GM18909 (cell line): ENCODE data around the gene WNT5A.

Experiments
- ATAC-seq: cut with Tn5 transposase; IDR thresholded peaks from one replicate; pipeline ENCODE4 v1.9.1; 2021; ENCODE audit warnings: mild to moderate bottlenecking; ENCODE audit not compliant: unreplicated experiment, poor library complexity

WNT5A gene

DNA sequence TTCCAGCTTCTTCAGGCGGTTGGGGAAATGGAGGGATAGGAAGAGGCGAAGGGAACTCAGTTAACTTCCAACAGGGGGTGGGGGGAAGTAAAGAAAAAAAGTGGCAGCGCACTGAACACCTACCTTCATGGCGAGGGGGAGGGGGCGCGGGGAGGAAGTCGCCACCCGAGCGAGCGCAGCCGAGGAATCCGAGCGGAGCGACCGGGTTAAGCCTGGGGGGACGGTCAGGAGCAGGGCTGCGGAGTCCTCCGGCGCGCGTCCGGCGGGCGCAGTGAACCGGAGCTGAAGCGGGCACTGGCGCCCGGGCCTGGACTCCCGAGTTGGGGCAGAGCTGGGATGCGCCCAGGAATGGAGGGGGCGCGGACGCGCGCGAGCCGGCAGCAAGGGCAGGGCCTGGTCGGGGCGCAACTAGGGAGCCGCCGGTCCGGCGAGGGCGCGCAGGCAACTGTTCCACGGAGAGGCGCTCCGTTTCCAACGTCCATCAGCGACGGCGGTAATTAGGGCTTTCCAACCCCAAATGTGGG is at the start of gene WNT5A:
TSS of gene WNT5A (minus strand) at position 450 of the 524 bp plus-strand sequence. CDS start at position 129, 321 bp downstream.
- ATAC-seq = no peak

DNA sequence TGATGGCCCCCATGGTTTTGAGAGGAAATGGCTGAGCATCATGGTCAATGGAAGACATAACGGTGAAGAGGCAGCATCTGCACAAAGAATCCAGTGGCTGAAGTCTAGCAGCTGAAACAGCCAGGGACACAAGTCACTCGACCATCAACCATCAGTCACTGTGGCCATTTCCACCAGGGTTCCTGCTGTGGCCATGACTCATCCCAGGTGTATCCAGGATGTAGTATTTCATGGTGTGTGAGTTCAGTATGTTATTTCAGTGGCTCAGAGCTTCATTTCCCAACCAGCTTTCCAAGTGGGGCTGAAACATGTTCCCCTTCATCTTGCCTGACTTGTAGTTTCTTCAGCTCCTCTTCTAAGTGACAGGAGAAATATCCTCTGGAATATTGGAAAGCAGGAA is 47.8 kb upstream of the WNT5A start:
- ATAC-seq = no peak

DNA sequence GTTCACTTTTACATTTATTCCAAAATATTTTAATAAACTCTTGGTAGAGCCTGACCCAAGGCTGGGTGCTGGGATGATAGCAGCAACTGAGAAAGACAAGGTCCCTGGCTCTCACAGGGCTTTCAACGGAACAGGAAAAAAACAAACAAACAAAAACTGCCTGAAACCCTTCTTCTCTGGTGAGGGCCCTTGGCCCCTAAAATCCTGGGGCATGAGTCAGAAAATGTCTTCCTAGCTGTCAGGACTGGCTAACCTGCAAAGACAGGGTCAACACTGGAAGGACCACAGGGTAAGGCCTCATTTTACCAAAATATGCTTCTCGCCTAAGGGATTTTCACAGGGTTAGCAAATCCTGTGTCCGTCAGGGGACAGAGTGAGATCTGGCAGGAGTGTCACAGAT is 45.7 kb upstream of the WNT5A start:
- ATAC-seq = no peak

DNA sequence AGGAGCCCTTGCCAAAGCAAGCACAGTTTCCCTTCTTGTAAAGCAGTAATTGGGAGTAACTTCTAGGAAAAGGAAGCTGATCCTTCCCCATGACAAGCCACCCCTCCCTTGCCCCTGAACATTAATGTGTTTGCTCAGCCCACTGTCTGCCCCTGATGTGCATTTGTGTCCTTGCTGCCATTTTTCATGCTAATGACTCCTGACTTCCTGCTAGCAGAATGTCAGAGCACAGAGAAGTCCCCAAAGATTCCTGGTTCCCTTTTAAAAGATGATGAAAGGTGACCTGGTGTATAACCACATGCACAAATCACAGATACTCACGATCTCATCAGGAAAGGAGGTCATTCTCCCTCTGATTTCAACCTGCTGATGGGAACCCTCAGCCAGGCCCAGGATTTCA is 44.2 kb upstream of the WNT5A start:
- no peak for ATAC-seq

DNA sequence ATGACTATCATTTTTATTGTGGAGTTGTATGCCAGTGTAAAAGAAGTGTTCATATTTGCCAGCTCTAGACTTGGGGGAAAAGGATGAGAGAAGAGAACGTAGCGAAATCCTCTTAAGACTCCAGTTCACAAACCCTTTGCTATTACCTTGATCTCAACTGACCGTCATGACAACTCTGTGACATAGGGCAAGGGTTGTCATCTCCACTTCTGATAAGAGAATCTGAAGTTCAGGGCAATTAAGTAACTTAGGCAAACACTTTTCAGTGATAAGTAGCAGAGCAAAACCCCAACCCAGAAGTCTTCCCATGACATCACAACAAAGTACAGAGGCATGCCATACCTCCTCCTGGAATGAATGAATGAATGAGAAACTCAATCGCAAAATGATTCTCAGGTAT is 40.3 kb upstream of the WNT5A start:
- no peak for ATAC-seq

DNA sequence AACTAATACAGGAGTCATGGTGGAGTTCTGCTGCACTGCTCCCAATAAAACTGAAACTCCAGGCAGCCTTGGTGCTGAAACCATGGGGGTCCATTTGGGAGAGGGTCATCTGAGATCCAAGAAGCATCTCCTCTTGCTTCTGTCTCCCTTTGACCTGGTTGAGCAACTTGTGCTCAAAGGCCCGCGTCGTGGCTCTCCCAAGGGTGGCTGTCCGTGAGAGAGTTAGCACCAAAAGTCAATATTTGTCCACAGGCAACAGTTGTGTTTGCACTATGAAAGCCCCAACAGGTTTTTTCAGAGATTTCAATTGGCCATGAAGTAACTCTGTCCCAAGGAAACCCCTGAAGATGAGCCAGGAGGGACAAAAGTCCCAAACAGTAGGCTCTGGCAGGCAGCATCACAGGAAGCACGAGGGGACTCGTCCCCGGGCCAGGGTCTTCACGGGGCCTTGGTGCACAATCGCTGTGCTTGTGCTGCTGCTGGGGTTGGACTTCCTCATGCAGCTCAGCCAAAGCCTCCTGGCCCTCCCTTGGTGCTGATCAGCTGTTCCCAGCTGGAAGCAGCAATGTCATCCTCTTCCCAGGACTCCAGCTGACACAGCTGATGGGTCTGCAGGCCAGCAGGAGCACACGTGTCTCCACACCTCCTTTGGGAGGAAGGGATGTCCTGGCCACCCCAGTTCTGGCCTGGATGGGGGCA is 39.4 kb upstream of the WNT5A start:
- no peak for ATAC-seq

DNA sequence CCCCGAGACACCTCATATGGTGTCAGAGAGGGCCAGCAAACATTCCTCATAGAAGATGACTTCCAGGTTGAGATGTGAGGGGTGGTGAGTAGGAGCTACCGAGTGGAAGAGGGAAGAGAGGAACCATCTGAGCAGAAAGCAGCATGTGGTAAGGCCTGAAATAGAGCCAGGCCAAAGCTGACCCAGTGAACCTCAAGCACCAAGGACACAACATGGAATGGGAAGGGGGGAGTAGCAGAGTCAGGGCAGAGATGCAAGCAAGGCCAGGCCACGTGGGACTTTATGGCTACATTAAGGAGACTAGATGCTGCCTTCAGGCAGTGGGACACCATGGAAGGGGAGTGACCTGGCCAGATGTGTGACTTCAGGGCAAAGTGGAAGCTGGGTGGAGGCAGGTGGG is 38.3 kb upstream of the WNT5A start:
- ATAC-seq = no peak

DNA sequence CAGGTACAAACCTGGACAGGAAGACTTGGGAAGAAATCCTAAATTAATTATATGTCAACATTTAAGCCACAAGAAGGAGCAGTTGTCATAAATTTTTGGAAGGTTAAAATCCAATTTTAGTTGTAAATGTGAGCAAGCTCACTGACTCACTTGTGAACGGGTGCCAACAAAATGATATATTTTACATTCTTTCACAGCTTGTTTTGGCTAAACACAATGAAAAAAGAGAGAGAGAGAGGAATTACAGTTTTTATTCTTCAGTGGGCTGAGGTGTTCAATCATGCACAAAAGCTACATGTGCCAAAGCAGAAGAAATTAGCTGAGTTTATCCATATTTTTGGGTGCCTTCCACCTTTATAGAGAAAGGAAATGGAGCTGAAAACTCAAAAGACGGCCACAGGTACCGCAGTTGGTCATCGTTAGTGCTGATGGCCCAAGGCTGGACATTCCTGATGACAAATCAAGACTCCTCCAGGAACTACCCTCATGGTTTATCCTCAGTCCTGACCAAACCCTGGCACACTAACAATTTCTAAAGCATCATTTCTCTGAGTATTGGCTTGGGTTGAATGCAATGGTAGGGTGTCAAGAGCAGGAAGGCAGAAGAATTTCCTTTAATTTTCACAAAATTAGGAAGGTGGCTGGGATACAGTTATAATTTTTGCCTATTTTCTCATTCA is 37.6 kb upstream of the WNT5A start:
- no peak for ATAC-seq

DNA sequence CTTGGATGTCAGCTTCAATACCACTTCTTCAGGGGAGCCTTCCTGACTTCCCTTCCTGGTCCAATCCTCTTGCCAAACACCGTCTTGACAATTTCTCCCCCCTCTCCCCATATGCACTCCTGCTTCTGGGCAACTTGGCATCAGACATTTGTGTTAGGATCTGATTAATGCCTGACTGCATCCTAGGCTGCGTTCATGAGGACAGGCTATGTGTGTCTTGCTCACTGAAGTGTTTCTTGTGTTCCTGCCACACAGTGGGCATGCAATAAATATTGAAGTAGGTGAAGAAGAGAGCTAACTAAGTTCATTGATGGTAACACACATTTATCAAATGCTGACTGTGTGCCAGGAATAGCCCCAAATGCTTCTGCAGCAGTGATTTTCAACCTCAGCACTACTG is 36.4 kb upstream of the WNT5A start:
- ATAC-seq = no peak

DNA sequence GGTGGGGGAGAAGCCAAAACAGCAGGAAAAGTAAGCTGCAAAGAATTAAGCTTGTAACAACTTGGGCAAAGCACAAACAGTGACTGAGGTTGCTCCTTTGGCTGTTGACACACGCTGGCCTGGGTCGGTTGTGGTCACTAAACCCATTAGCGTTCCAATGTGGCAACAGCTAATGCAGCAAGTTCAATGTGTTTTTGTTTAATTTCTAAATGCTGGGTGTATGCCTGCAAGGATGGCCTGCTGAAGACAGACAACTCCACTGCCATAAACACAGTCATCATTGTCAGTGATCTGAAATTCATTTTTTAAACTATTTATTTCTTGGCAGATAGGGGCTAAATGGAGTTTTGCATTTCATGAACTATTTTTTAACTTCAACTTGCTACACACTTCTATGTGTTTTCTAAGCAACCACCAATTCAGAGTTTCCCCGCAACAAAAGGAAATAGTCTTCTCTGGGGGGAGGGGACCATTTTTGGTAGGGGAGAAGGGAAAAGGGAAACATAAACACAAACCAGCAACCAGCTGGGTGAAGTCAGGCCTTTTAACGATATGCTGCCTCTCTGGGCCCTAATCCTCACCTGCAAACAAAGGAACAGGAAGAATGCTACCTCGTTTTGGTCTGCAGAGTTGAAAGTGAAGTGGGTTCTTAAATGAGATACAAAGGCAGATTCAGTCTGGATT is 34.8 kb upstream of the WNT5A start:
- no peak for ATAC-seq

DNA sequence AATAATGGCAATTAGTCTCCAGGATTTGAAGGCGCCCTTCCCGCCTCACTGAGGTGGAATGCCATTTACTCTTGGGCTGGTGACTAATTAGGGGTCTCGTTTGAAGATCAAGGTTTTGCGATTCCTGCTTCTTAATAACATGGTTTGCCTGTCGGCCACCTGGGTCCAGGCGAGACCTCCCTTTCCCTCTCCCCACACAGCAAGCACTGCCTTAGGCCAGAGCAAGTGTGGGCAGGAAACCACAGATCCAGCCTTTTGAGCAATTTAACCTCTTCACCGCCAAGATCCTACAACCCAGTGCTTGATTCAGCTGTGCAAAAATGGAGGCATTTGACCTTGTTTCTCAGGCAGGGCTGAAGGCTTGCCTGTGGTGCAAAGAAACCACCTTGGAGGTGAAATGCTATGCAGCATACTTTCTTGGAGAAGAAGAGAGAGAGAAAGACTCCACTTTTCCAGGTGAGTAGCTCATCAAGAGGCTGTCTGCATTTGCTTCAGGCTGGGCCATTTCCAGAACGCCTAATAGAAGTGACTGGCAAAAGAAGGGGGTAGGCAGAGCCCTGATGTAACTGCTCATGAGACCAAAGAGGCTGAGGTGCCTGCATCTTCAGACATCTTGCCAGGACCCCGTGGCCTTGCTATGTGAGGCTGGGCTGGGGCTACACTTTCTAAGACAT is 34.1 kb upstream of the WNT5A start:
- no peak for ATAC-seq

DNA sequence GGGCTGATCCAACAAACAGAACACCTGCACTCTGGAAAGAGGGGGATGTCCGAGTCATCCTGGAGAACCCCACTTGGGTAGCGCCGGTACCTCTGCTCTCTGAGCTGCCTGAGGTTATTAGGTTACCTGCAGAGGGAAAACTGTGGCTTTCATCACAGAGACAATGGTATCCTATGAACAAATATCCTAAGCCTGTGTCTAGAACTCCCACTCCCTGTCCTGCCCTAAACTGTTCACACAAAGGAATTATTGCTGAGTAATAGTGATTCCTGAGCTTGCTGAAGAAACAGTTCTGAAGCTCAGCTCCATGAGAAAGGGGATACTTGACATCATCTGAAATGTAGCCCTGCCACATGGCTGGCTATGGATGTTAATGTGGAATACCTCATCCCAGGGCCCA is 31.9 kb upstream of the WNT5A start:
- ATAC-seq = no peak

DNA sequence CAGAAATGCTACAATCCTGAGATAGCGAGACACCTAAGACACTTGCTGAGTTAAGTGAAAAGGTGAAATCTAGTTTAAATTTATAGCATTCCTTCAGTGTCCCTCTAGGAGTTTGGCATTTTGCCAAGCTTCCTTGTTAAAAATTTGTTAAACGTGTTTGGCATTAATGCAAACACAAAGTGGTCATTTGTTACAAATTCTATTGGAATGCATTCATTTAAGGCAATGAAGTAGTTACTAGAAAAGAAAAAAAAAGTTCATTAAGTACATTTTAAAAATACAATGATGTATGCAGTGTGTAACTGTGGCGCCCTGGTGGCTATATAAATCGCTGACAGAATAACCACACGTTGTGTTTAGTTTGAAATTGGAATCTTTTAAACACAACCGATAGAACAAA is 31.3 kb upstream of the WNT5A start:
- no peak for ATAC-seq

DNA sequence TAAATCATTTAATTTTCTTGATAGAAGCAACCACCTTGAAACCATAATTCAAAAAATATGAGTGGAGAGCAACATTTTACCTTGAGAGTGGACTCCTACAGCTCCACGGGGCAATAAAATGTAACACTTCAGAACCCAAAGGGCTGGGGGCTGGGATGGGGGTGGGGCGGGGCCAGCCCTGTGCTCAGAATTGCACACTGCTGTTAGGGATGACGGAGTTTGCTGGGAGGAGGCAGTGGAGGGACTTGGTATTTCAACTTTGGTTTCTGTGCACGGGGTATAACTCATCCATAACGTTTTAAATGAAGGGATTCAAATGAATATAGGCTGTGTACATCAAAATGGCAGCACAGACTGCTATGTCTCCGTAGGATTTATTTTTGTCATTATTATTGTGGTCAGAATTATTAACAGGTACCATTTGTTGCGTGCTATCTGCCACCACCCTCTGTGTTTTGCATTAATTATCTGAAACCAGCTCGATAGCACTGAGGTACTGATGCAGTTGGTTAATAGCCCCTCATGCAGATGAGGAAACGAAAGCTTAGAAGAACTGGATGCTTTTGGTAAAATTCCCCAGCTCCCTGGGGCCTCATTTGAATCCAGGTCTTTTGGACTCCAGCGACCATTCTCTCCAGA is 29.4 kb upstream of the WNT5A start:
- ATAC-seq = no peak

DNA sequence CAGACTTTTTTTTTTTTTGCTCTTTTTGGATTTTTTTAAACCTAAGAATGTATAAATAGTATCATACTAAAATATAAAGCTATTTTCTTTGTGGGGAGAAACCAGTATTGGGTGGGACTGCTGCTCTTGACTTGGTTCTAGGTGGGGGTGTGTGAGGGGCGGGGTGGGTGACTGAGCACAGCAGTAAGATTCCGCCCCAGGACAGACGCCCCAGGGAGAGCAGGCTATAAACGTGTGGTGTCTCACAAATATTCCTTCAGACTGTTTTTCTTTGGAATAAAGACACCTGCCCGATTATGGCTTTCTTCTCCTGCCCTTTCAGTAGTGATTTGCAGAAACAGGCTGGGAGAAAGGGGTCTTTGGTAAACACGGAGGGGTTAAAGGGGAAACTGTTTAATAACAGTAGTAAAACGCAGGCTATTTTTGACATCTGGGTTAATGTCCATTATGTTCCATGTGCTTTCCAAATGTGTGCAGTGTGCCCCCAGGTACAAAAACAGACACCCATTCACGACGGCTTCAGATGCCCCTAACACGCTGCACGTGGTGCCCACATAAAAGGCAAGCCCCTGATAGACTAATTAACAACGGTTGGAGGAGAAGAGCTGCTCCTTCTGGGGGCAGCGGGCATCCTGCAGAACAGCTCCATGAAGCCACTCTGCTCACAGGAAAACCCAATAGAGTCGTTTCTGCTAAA is 28.6 kb upstream of the WNT5A start:
- ATAC-seq = no peak

DNA sequence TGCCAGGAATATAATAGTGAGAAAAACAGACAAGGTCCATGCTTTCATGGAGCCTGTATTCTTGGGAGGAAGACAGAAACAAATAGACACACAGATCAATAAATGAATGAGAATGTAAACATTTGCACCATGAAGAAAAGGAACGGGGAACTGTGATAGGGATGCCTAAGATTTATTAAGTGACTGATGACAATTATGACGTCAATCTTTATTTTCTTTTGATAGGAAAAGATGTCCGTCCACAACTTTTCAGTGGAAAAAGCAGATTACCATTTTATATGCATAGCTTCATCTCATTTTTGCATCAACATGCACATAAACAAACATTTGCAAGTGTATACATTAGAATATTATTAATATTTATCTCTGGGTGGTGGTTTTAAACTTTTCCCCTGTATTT is 27.9 kb upstream of the WNT5A start:
- ATAC-seq = no peak

DNA sequence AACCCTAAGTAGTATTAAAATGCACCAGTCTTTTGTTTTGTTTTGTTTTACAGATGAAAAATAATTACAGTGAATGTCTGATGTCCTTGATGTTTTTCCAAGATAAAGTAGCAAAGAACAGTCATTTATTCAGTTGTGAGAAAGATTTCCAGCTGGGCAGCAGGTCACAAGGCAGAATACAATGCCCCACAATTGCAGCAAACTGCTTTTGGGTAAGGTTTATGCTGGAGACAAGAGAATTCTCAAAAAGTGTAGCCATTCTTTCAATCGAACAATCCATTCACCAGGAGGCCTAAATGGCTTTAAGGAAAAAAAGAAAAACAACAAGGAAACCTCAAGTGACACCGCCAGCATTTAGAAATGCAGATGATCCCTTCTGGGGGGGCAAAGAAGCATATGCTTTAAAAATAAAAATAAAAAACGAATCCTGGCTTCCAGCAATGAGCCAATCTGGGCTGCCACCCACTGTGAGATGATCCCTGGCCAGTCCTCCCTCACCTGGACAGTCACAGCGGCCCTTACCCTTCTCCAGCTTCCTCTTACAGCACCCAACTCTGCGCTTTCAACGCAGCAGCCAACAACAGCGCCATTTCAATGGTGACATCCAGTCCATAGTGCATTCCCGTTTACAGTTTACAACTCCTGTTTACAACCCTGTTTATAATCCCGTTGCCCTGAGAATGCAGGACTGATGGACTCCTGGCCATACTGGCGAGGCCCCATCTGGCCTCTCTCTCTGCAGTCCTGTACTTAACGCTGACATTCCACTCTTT is 25.7 kb upstream of the WNT5A start:
- no peak for ATAC-seq

DNA sequence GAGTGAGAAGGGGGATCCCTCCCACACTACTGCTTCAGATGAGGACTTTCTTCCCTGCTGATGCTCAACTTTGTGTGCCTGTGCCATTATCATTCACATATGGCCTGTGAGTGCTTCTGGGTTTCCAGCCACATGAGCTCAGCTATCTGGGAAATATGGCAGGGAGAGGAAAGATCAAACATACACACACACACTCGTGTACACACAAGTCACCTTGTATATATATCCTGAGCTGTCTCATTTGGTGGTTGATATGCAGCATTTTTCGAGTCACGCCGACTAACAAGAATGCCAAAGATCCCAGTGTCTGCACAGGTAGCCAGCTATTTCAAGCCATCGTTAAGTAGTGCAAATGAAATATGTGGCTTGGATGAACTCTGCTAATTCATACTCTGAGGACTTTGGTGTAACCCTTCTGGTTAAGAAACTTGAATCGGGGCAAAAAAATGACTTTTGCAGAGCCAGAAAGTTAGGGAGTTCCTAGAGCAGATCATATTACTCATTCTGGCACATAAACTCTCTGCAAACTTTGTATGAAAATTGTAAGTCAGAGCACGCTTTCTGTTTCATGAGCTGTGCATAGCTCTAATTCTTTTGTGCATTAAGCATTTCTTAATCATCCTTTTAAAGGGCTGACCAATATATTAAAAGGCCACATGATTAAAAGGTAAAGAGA is 24.9 kb upstream of the WNT5A start:
- ATAC-seq = no peak

DNA sequence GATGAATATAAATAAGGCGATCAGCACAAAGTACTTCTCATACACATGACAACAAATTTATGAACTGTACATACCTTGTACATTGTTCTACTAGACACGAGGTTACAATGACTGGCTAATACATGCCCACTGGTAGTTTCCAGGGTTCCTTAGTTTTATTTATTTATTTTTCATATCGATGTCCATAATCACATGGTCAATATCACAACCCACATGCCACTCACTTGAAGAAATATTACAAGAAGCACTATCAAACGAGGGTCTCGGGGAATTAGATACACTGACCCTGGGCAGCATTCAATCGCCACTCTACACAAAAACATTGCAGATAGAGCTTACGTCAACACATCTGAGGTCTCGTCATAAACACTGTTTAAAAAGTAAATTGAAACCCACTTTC is 21.2 kb upstream of the WNT5A start:
- no peak for ATAC-seq
